Hippocampal formation (tissue), 2 donors: ENCODE results near the gene TRPM3.
A peak's percentile ranks its signal among the peaks of the same experiment; 100 is the strongest.
"Not testable (repeated sequence)": the region's sequence is repeated elsewhere in the genome, so short reads cannot be mapped to it uniquely, and the experiment has no call there.

ENCODE experiments used
- DNase-seq, 2 donors: peaks; one replicate each; lab custom pipeline; 2025; lab: John Stamatoyannopoulos, UW

Gene TRPM3

DNA sequence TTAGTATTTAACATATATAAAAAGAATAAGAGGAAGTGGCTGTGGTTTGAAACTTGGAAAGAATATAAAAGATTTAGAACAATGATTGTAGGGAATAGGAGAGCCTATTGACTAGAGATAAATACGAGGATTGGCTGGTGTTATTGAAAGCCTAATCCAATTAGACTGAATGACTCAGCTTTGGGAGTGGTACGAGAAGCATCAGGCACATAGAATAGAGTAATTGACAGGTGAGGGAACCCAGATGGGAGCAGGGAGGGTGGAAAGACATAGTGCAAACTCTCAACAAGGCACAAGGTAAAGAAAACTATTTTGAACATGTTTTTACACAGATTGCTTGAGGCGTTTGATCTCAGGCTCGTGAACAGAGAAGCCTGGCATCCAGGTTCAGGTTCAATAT lies 368.1 kb downstream of the TRPM3 start:
- no peak for DNase-seq

DNA sequence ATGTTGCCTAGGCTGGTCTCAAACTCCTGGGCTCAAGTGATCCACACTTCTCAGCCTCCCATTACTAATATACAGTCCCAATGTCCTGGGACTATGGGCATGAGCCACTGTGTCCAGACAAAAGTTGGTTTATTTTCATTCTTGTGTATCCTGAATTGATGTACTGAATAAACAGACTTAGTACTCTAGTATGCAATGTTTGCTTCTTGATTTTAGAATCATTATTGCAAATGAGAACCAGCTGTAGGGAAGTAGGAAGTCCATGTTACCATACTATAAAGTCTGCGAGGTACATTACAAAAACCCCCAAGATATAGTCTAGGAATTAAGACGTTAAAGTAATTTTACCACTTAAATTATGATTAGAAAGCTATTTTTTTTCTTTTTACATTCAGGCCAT lies 372.4 kb downstream of the TRPM3 start:
- no peak for DNase-seq

DNA sequence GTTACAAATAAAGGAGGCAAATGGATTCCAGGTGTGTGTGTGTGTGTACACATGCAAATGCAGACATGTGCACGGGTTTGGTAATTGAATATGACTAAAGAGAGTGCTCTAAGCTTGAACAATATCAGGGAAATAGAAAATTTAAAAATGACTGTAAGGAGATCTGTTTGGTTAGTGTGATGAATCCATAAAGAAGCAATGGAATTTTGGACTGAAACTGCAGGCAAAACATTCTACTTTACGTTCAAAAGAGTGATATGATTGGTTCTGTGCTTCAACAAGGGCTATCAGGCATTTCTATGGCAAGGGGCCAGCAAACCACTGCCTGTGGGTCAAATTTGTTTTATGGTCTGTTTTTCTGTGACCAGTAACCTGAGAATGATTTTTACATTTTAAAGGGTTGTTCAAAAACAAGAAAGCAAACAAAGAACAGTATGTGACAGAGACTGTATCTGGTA lies 374.1 kb downstream of the TRPM3 start:
- no peak for DNase-seq

DNA sequence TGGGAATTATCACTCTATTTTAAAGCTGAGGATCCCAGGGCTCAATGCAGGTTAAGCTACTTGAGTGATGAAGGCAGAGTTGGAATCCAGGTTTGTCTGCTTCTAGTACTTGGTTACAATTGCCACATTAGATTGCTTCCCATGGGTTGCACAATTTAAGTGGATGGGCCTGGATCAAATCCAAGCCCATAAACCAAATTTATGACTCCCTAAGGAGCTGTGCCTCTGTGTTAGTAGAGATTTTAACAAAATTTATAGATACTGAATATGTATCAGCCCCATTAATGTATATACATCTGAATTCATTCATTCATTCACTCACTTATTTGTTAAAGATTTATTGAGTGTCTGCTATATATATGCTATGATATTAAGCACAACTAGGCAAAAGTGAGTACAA lies 374.7 kb downstream of the TRPM3 start:
- DNase-seq = no peak

DNA sequence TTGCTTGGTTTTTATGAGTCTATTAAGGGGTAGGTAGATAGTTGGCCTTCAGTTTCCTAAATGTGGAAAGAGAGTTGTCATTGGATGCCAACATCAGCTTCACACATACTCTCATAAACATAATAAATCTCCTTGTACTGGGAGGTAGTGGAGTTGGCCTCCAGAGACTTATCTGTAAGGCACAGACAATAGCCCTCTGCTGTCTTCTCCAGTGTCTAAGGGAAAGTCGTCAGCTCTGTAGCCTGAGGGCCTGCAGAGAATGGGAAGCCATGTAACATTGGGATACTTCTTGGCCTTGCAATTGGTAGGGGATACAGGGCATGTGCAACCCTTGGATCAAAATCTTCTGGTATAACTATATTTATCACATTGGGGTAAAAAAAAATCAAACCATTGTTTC lies 375.1 kb downstream of the TRPM3 start:
- no peak for DNase-seq

DNA sequence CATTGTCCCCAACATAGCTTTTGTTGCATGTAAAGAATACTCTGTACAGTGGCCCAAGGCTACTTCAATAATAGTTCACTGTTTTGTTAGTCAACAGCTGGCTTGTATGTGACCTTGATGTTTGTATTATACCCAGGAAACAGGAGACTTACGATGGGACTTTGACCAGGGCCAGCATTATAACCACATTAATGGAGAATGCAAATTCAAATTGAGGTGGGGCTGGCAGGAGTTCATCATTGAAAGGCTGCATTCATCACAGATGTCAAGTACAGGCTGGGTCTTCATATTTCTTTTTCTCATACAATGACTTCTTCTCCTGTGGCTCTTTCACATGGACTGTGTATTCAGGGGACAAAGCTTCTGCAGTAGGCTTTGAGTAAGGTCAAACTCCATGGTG lies 396.6 kb downstream of the TRPM3 start:
- DNase-seq = not testable (repeated sequence)

DNA sequence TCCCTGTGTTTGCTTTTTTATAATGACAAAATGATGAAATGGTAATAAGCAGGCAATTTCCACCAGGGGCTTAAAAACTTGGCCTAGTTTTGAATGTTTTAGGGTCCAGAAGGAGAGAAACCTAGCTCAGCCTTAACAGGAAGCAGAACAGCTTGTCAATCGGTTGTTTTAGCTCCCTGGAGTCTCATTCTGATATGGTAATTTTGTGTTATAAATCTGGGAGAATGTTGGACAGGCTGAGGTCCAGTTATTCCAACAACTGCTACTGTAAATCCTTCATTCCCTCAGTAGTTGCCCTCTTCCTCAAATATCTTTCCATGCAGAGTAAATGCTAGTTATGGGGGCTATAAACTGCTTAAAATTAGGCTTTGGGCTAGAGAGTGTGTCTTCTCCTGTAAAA lies 397.4 kb downstream of the TRPM3 start:
- DNase-seq = not testable (repeated sequence)

DNA sequence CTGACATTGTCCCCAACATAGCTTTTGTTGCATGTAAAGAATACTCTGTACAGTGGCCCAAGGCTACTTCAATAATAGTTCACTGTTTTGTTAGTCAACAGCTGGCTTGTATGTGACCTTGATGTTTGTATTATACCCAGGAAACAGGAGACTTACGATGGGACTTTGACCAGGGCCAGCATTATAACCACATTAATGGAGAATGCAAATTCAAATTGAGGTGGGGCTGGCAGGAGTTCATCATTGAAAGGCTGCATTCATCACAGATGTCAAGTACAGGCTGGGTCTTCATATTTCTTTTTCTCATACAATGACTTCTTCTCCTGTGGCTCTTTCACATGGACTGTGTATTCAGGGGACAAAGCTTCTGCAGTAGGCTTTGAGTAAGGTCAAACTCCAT lies 414.6 kb downstream of the TRPM3 start:
- DNase-seq = not testable (repeated sequence)

DNA sequence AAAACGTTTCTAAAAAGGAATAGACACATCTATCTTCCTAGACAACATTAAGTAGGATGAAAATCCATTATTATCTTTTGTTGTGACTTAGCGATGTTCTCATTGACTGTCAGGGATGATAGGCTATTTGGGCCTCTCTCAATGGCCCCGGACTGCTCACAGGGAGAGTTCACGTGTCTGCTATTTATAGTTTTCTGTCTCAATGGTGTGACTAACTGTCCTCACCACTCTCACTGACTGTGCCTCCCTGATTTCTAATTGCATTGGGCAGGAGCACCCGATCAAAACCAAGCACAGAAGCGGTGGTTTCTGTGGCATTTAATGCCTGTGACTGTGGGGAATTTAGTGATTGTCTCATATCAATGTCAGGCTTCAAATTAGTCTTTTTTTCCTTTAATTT lies 420.3 kb downstream of the TRPM3 start:
- no peak for DNase-seq

DNA sequence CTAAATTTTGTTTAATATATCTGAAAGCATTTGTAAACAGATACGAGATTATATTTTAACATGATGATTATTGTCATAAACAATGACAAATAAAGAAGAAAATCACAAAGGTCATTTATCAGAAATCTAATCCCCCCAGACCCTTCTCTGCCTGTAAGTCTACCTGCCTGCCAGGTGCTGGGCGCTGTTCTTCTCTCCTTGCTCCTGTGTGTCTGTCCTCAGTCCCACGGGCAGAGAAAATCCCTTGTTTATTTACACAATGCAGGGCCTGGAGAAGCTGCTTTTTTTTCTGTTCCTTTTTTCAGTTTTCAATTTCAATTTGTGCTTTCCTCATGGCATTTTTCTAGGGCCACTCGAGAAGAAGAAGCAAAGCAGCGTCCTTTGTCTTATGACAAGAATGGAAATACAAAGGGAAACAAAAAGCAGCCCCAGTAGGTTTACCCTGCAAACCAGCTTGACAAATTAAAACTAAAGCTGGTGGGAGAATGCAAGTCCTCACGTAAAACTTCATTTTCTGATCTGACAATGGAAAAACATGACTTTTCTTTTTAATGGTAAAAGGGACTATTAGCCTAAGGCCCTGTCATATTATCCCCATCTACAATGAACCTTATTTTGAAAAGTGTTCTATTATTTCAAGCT lies 424.6 kb downstream of the TRPM3 start:
- no peak for DNase-seq

DNA sequence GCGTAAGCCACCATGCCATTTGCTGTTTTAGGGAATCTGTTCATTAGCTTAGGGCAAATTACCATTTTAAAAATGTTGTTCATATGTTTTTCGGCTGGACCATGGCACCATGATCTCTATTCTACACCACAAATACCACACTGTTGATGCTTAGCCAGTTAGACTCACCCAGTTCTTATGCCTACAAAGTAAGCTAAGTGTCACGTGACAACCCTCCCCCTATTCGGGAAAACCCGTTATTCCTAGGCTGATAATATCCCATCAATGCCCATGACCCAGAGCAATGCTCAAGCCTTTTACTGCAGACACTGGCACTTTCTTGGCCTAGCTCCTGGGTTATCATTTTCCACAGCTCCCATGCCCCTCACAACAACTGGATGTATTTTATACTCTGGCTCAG lies 426.7 kb downstream of the TRPM3 start:
- DNase-seq = no peak

DNA sequence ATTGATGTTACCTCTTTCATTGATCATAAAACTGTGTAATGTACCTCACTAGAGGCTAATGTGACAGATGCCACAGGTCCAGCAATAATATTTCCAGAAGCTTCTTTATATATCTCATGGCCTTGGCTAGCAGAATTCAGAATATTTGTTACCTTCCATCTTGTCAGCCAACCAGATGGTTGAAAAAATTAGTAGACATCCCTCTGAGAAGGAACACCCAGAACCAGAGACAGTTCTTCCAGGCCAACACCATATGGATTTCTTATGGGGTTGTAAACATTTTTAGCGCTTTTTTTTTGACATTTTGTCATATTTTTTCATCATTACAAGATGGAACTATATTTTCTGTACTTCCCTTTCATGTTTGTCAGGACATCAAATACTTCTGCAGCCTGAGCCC lies 428.2 kb downstream of the TRPM3 start:
- DNase-seq = no peak

DNA sequence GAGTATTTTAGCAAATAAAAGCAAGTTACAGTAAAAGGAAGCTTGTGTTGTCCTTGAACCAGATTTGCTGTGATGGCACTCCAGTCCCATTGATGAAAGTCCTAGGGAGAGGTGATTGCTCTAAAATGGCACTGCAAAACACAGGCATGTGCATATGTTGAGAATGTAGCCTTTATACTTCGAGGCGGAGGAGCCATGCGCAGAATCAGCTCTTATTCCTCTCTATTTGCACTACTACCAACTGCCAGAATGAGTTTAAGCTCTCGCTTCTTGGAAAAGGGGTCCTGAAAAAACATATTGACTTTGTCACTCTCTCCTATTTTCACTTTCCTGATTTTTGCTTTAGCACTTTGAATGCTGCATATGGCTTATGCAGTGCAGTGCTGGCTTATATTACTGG lies 429.0 kb downstream of the TRPM3 start:
- no peak for DNase-seq

DNA sequence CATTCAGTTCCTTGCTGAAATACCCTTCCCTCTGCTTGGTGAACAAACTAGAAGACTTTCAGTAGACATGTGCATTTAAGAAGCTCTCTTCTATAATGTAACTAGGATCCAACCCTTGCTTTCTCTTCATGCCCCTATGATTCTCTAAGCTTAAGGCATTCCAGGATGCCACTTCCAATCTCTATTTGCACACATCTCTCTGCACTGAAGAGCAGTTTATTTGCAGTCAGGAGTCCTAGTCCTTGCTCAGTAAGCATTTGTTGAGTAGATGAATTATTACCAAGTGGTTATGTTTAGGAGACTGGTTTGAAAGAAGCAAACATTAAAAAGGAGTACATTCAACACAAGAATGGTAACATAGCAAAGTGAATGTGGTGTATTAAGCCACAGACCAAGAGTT lies 432.7 kb downstream of the TRPM3 start:
- no peak for DNase-seq

DNA sequence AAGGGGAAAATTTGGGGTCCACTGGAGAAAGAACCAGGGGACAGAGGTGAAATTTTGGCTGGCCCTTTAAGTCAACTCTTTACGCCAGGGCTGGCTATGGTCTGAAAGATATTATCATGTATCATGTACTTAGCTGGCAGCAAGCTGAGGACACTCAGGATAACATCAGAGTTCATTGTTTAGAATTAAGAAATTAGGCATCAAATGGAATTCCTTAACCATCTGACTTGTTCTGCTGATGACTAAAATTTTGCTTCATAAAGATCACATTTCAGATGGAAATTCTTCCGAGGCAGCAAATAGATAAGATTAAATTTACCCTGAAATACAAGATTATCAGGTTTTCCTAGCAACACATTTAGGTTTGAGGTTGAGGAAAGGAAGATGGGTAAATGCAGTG lies 437.6 kb downstream of the TRPM3 start:
- DNase-seq = no peak

DNA sequence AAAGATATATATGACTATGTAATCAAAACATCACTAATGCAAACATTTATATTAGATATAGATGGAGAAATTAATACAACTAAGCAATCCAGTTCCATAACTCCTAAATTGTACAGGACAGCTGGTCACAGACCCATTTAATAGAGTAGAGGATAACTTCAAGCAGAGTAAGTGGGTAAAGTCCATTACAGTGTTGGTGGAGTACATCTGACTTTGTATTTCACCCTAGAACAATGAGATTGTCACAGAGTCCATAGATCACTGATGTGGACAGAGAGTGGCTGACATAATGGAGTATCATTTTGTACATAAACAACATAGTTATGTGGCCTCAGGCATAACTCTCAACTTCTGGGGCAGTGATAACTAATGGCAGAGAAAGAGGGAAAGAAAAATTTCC lies 439.1 kb downstream of the TRPM3 start:
- DNase-seq = no peak

DNA sequence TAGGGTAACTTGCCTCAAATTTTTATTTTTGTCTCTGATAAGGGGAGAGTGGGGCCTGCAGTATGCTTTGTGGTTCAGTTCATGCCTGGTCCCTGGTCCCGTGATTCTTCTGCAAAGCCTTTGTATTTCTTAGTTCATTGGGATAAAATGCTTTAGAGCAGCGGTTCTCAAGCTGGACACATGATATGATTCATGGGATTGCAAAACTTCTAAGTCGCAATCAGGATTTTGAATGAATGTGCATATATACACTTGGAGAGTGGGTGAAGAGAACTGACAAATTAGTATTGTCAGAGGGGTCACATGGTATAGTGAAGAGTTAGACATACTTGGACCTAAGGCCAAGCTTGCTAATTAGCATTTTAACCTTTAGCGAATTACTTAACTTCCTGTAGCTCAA lies 441.6 kb downstream of the TRPM3 start:
- no peak for DNase-seq

DNA sequence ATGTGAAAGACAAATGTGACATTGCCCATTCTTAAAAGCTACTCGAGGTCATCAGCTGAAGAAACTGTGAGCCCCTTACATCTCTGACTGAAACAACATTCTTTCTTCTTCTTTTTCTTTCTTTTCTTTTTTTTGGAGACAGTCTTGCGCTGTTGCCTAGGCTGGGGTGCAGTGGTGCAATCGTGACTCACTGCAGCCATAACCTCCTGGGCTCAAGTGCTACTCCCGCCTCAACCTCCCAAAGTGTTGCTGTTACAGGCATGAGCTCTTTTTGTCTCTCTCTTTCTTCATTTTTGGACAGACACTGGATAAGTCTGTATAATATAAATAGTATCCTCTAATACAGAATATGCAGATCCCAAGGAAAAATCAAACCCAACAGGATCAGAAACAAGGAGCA lies 443.3 kb downstream of the TRPM3 start:
- no peak for DNase-seq

DNA sequence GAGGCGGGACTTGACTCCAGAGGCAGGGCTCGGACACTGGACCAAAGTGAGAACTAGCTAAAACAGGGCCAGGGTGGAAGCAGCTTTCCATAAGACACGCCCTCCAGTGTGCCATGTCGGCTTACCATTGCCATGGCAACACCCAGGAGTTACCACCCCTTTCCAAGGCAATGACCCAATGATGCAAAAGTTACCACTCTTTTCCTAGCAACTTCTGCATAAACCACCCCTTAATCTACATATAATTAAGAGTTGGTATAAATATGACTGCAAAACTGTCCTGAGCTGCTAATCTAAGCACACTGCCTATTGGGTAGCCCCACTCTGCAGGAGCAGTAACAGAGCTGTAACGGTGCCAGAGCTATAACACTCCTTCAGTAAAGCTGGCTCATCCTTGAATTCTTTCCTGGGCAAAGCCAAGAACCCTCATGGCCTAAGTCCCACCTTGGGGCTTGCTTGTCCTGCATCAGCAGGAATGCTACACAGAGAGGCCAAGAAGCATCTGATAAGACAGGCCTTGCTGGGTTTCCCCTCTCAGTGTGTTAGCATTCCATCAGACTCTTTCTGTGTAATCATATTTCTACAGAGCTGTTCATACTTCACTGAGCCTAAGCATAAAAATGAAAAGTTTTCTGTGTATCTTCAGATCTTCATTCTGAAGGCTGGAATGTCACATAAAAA lies 444.2 kb downstream of the TRPM3 start:
- DNase-seq = no peak

DNA sequence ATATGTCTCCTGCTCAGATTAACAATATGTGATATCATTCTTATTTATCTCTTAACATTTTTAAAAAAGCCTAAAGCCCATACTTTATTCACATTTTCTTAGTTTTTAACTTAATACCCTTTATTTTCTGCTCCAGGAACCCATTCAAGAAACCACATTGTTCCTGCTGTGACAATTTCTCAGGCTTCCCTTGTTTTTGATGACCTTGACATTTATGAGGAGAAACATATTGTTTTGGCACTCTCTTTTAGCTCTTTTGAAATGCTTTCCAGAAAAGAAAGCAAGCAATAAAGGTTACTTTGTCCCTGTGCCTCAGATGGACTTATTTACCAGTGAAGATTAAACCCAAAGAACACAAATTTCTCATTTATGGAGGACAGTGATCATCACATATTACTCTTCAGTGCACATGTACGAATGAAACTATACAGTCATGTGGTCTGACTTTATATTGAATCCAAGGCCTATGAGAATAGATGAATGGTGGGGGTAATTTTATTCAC lies 445.5 kb downstream of the TRPM3 start:
- no peak for DNase-seq

DNA sequence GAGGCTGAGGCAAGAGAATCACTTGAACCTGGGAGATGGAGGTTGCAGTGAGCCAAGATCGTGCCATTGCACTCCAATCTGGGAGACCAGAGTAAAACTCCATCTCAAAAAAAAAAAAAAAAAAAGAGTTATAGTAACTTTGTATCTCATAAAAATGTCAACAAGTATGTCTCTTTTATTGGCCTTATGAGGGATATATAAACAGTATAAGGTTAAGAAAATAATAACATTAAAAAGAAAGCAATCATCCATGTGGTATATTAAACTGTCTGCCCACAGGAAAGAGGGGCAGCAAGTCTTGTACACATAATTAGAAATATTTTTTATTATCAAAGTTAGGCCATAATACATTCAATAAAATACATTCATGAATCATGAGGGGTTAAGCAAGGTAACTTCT lies 447.6 kb downstream of the TRPM3 start:
- no peak for DNase-seq

DNA sequence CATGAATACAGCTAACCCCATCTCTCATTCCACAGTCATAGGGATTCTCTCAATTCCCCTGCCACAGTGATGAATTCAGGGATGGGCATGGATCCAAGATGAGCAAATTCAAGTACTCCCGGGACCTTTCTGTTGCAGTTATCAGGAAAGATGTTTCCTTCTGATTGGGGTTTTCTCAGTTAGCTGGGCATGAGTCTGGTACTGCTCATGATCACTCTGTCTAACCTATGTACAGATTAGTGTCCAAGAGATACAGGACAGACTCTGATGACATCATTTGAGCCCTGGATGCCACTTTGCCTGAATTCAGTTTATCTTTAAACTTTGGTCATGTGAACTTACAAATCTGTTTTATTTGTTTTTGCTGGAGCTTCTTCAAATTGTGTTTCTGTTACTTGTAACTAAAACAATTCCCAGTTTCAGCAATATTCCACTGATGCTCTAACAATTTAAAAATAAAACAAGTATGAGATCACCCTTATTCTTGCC lies 449.2 kb downstream of the TRPM3 start:
- DNase-seq = no peak

DNA sequence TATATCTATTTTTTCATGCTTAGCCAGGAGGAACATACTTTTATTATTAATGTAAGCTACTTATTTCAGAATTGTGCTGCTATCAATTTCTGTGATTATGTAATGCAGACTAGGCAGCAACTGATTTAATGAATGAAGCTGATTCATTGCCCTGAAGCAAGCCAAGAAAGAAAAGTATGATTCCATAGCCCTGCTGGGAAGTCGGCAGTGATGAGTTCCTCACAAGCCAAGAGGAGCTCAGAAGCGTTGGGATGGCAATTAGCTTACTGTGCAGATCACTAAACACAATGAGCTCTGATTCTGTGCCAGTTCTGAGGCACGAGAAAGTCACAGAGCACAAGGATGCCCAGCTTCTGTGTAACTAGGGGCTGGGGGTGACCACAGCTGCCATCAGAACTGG lies 452.7 kb downstream of the TRPM3 start:
- peak in 1 of 2 donors; percentile 9 for DNase-seq

DNA sequence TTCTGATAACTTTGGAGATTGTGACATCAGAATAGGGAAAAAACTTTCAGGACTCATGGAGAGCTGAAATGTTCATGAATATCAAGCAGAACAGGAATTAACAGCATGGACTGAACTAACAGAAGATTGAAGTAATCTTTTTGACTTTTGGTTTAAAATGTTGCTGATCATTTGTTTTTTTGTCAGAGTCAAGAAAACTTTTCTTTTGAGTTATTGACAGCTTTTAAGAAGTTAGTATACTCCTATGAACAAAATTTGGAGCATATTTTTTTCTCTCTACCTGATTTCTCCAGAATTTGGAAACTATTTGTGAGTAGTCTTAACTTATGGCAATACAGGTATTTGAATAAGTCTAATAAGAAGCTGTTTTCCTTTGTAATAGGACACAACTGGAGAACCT lies 462.7 kb downstream of the TRPM3 start:
- DNase-seq = no peak
